Keratinocyte (primary cell): ENCODE data around the gene RPS21. TPM values are rescaled to one million over a fixed set of nuclear protein-coding genes. Genes with fewer than 3 reads are reported as not detected.

ENCODE experiments used
- DNase-seq: peaks from one replicate; pipeline ENCODE4 v3.0.0-alpha.2; 2011; ENCODE audit warnings: low read depth, missing footprints, low spot score
- FAIRE-seq: peaks from 2 replicates; lab custom pipeline; 2011; peaks lifted over from hg19 to GRCh38; lab: Jason Lieb, UNC
- H2AFZ ChIP-seq: 2 replicates; pipeline ENCODE4 v1.6.0; 2012; ENCODE audit warnings: low read length, control low read depth, inconsistent platforms; ENCODE audit not compliant: control insufficient read depth
- H3K27ac ChIP-seq: 2 replicates; pipeline ENCODE4 v1.5.1; 2011; ENCODE audit warnings: low read length; ENCODE audit not compliant: control insufficient read depth, insufficient read depth
- H3K27me3 ChIP-seq: 3 replicates; pipeline ENCODE4 v1.6.0; 2011; ENCODE audit warnings: low read length; ENCODE audit not compliant: control insufficient read depth, insufficient read depth; ENCODE audit errors: extremely low read depth
- H3K36me3 ChIP-seq, 2 experiments: 2 replicates in 1 of 2; 3 replicates in 1 of 2; pipeline ENCODE4 v1.5.1; 2011; ENCODE audit warnings: low read length in 2 of 2, mild to moderate bottlenecking in 1 of 2; ENCODE audit not compliant: control insufficient read depth in 2 of 2, insufficient read depth in 2 of 2; ENCODE audit errors: extremely low read depth in 1 of 2
- H3K4me1 ChIP-seq: 3 replicates; pipeline ENCODE4 v1.5.1; 2011; ENCODE audit warnings: low read length; ENCODE audit not compliant: control insufficient read depth, insufficient read depth; ENCODE audit errors: extremely low read depth
- H3K4me2 ChIP-seq: 3 replicates; pipeline ENCODE4 v1.6.0; 2011; ENCODE audit warnings: low read depth, low read length; ENCODE audit not compliant: control insufficient read depth, insufficient read depth; ENCODE audit errors: extremely low read depth
- H3K4me3 ChIP-seq, 3 experiments: fragments of 200-600 bp in 1 of 3; sonication (generic) in 1 of 3; 2 replicates in 2 of 3; 3 replicates in 1 of 3; pipeline ENCODE4 v1.5.1; 2011 to 2016; ENCODE audit warnings: low read length in 3 of 3, mild to moderate bottlenecking in 3 of 3, control low read depth in 2 of 3, inconsistent platforms in 1 of 3, low read depth in 1 of 3, mixed read lengths in 1 of 3, mixed run types in 1 of 3, moderate library complexity in 1 of 3; ENCODE audit not compliant: control insufficient read depth in 2 of 3, insufficient read depth in 2 of 3; ENCODE audit errors: extremely low read depth in 1 of 3
- H3K79me2 ChIP-seq: 2 replicates; pipeline ENCODE4 v1.6.0; 2012; ENCODE audit warnings: low read length; ENCODE audit not compliant: control insufficient read depth, insufficient read depth
- H3K9ac ChIP-seq: 3 replicates; pipeline ENCODE4 v1.6.0; 2011; ENCODE audit warnings: low read length; ENCODE audit not compliant: control insufficient read depth, insufficient read depth; ENCODE audit errors: extremely low read depth
- H3K9me1 ChIP-seq: 3 replicates; pipeline ENCODE4 v1.6.0; 2011; ENCODE audit warnings: low read length; ENCODE audit not compliant: control insufficient read depth, insufficient read depth; ENCODE audit errors: extremely low read depth
- H3K9me3 ChIP-seq: 2 replicates; pipeline ENCODE4 v1.5.1; 2012; ENCODE audit warnings: low read depth, low read length; ENCODE audit not compliant: control insufficient read depth
- H4K20me1 ChIP-seq: 3 replicates; pipeline ENCODE4 v1.6.0; 2011; ENCODE audit warnings: low read length; ENCODE audit not compliant: control insufficient read depth, insufficient read depth; ENCODE audit errors: extremely low read depth
- EZH2 ChIP-seq: IDR thresholded peaks from one replicate; pipeline ENCODE4 v1.6.1; 2012; ENCODE audit warnings: inconsistent platforms, mild to moderate bottlenecking, low read length, moderate library complexity
- dilution Hi-C: fragments of 300-500 bp; cut with MboI; formaldehyde crosslinking; loops from one replicate; pipeline ENCODE4 v1.7.0; 2020; ENCODE audit warnings: low sequenced_read_pairs; ENCODE audit not compliant: extremely low pct_ligation_motif_present
- polyA plus RNA-seq, 5 experiments: library from polyadenylated mRNA; depleted of rRNA in 3 of 5; stranded (reverse) in 3 of 5; stranded (forward) in 1 of 5; unstranded in 1 of 5; fragments of >200 nt; gene quantifications; 1 replicate in 1 of 5; 2 replicates in 3 of 5; 3 replicates in 1 of 5; pipeline versions ENCODE4 v1.2.1 to v1.2.3, GENCODE V29; 2011 to 2012; ENCODE audit warnings: missing spikeins in 2 of 5, low read depth in 1 of 5, low replicate concordance in 1 of 5
- TF ChIP-seq, protein P1 (sequence below), 3 experiments: IDR thresholded peaks in 1 of 3; conservative IDR thresholded peaks in 1 of 3; optimal IDR thresholded peaks in 1 of 3; 2 replicates in 2 of 3; 3 replicates in 1 of 3; pipeline versions ENCODE3 to v1.5.1; 2011; ENCODE audit warnings: low read length in 3 of 3, mild to moderate bottlenecking in 3 of 3, moderate library complexity in 2 of 3, control low read depth in 1 of 3, inconsistent platforms in 1 of 3; ENCODE audit not compliant: insufficient read depth in 2 of 3; ENCODE audit errors: extremely low read depth in 1 of 3

Gene RPS21
- polyA plus RNA-seq, 1 donor (not counting 4 experiments of a cell fraction or from before 2014, with no cell fraction given): 3,874 TPM

DNA sequence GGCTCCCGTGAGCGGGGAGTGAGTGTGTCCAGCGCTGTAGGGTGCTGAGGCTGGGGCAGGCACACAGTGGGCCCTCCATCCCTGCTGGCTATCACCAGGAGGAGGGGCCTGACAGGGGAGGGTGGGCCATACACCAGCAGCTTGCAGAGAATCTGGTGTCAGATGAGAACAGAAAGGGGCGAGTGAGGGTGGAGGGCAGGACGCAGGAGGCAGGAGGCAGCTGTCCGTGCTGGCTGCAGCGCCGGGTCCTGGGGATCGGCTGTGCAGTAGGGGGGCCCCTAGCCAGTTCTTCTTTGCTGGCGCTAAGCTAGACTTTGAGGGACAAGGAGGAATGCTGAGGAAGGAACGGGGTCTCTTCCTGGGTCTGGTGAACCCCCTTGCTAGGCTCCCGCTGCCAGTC, 21.7 kb downstream of the RPS21 start:
- Histone ChIP-seq H3K9ac (no peak overlapping the region), H3K9me3 (no peaks in the 10 kb centered on the region), H3K4me1 (peaks cover 12% of the 10 kb centered on the region), H3K4me2 (no peak overlapping the region), H3K36me3 (no peaks in the 10 kb centered on the region), H3K9me1 (no peaks in the 10 kb centered on the region), H3K27me3 (no peaks in the 10 kb centered on the region), H3K4me3 (no peak overlapping the region), H2AFZ (no peak overlapping the region), H3K79me2 (peaks cover 7% of the 10 kb centered on the region), H4K20me1 (no peaks in the 10 kb centered on the region), H3K27ac (no peak overlapping the region)
- no peak for TF ChIP-seq EZH2
- TF ChIP-seq, protein P1, sequence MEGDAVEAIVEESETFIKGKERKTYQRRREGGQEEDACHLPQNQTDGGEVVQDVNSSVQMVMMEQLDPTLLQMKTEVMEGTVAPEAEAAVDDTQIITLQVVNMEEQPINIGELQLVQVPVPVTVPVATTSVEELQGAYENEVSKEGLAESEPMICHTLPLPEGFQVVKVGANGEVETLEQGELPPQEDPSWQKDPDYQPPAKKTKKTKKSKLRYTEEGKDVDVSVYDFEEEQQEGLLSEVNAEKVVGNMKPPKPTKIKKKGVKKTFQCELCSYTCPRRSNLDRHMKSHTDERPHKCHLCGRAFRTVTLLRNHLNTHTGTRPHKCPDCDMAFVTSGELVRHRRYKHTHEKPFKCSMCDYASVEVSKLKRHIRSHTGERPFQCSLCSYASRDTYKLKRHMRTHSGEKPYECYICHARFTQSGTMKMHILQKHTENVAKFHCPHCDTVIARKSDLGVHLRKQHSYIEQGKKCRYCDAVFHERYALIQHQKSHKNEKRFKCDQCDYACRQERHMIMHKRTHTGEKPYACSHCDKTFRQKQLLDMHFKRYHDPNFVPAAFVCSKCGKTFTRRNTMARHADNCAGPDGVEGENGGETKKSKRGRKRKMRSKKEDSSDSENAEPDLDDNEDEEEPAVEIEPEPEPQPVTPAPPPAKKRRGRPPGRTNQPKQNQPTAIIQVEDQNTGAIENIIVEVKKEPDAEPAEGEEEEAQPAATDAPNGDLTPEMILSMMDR (optimal IDR thresholded peaks at IDR 0.05 in 1 of 3, IDR thresholded peaks at IDR 0.05 in 1 of 3, conservative IDR thresholded peaks at IDR 0.05 in 1 of 3; ENCODE audit: extremely low read depth in 1 of 3, insufficient read depth in 2 of 3, low read length in 3 of 3): no peak
- dilution Hi-C loops: no loop called here
- DNase-seq (no peak), FAIRE-seq (no peak)

DNA sequence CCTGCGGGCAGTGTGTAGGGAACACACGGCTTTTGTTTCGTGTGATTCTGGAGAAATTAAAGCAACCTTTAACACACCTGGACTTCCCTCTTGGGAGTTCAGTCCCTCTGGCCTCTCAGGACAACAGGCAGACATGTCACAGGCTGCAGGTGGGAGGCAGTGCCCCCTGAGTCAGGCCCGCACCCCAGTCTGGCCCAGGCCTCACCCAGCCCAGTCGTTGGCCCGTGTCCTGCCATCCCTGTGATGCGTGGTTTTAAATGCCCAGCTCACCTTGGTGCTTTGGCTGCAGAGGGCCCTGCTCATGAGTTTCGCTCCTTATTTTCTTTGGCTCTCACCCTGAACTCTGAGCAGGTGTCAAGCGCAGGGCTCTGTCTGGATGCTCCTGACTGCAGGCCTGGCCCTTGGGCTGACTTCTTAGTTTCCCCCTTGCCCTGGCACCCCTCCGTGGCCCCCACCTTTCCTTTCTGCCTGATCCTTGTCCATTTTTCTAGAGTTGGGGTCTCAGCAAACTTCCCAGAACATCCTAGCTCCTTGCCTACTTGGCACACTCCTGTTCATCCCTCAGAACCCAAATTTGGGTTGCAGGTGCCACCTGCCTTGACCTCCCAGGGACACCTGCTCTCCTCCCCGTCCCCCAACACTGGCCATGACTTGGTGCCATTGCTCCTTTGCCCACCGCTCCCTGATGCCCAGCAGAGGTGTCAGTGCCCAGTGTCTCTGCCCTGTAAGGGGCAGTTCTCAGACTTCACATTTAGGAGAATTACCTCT, 22.4 kb downstream of the RPS21 start:
- no peak for DNase-seq
- Histone ChIP-seq H3K4me3 (no peak overlapping the region), H3K27ac (no peak overlapping the region), H3K4me2 (no peak overlapping the region), H3K27me3 (no peaks in the 10 kb centered on the region), H2AFZ (no peak overlapping the region), H3K9ac (no peak overlapping the region), H3K79me2 (peaks cover 7% of the 10 kb centered on the region), H3K9me3 (no peaks in the 10 kb centered on the region), H3K4me1 (peaks cover 12% of the 10 kb centered on the region), H3K36me3 (no peaks in the 10 kb centered on the region), H3K9me1 (no peaks in the 10 kb centered on the region), H4K20me1 (no peaks in the 10 kb centered on the region)
- dilution Hi-C loops: no loop called here
- FAIRE-seq: no peak
- no peak for TF ChIP-seq EZH2
- TF ChIP-seq, protein P1 (optimal IDR thresholded peaks at IDR 0.05 in 1 of 3, IDR thresholded peaks at IDR 0.05 in 1 of 3, conservative IDR thresholded peaks at IDR 0.05 in 1 of 3; ENCODE audit: extremely low read depth in 1 of 3, insufficient read depth in 2 of 3, low read length in 3 of 3): no peak
